ENCODE data around the gene BANF2. TPM values are rescaled to one million over a fixed set of nuclear protein-coding genes. Genes with fewer than 3 reads are reported as not detected.

Gene BANF2
- total RNA-seq, 1 donor from 2014 or later = not detected

GRCh38 chr20:17762243-17762872 is 62.6 kb downstream of the BANF2 start:
- no peak overlapping the region for H3K4me3 ChIP-seq (ENCODE audit: low read depth, low read length)
- no peak for TF ChIP-seq CTCF (IDR thresholded peaks at IDR 0.05; ENCODE audit: insufficient read depth, low read length, poor library complexity, severe bottlenecking)
- no peaks in the 10 kb centered on the region for H3K36me3 ChIP-seq (ENCODE audit: control insufficient read depth, insufficient read depth, low read length)
- H3K27me3 ChIP-seq (ENCODE audit: control insufficient read depth, insufficient read depth, low read length) = no peaks in the 10 kb centered on the region
- DNase-seq (ENCODE audit: low read depth) = no peak

DNA sequence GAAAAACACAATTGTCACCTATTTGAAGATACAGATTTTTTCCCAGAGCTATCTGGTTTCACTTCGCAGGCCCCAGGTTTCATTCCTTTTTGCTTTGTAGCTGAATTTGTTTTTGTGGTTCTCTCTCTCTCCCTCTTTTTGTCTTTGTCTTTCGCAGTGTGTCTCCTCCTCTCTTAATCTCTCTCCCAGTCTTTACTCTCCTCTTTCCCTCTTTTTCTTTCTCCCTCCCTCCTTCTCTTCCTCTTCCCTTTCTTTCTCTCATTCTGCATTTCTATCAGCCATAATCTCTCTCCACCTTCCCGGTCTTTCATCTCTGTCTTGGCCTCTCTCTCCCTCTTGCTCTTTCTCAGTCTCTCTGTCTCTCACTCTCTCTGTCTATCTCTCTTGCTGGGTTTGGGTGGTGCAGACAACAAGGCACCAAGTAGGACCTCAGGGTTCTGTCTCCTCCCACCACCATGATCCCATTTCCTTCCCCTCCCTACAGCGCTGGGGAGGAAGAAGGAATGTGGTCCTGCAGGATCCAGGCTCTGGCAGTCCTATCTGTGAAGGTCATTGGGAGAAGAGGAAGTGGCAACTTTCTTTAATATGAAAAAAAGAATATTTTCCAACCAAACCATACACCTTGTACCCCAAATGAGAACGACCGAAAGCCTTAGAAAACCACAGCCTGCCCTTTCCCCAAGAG is 63.2 kb downstream of the BANF2 start:
- Histone ChIP-seq H3K36me3 (ENCODE audit: control insufficient read depth, insufficient read depth, low read length) (no peaks in the 10 kb centered on the region), H3K27me3 (ENCODE audit: control insufficient read depth, insufficient read depth, low read length) (no peaks in the 10 kb centered on the region), H3K4me3 (ENCODE audit: low read depth, low read length) (no peak overlapping the region)
- TF ChIP-seq CTCF (IDR thresholded peaks at IDR 0.05; ENCODE audit: insufficient read depth, low read length, poor library complexity, severe bottlenecking) = no peak
- DNase-seq (ENCODE audit: low read depth) = no peak

DNA sequence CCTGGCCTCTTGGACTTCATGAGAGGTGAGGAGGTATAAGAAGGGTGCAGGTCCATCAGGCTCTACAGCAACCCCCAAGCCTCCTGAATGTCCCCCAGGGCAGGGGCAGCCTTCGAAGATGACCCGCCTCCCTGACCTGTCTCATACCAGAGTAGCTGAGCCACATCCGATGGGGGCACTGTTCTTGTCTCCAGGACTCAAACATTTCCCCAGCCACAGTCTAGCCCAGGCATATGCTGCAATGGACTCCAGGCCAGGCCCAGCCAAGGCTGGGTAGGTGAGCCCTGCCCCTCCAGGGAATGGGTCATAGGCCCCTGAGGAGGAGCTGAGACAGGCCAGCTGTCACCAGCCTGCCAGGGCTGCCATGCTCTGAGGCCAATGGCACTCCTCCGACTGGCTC is 65.3 kb downstream of the BANF2 start:
- no peaks in the 10 kb centered on the region for H3K27me3 ChIP-seq (ENCODE audit: control insufficient read depth, insufficient read depth, low read length)
- no peak overlapping the region for H3K4me3 ChIP-seq (ENCODE audit: low read depth, low read length)
- no peak for DNase-seq (ENCODE audit: low read depth)
- TF ChIP-seq CTCF (IDR thresholded peaks at IDR 0.05; ENCODE audit: insufficient read depth, low read length, poor library complexity, severe bottlenecking) = no peak
- no peaks in the 10 kb centered on the region for H3K36me3 ChIP-seq (ENCODE audit: control insufficient read depth, insufficient read depth, low read length)

DNA sequence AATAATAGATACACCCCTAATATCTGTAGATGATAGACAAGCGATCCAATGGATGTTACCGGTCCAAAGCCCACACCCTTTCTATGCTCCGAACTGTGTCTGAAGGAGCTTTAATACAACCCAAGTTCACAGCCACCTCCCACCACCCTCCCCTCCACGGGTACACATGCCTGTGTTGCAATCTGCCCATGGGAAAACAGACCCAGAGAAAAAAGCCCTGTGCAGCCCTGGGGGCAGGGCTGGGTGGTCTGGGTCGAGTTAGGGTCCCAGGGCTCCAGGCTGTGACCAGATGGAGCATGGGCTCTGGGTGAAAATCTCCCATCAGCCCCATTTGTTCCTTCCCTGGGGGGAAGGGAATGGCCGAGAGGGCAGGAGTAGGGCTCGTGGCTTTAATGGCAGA is 65.8 kb downstream of the BANF2 start:
- TF ChIP-seq CTCF (IDR thresholded peaks at IDR 0.05; ENCODE audit: insufficient read depth, low read length, poor library complexity, severe bottlenecking) = no peak
- DNase-seq (ENCODE audit: low read depth) = no peak
- Histone ChIP-seq H3K36me3 (ENCODE audit: control insufficient read depth, insufficient read depth, low read length) (no peaks in the 10 kb centered on the region), H3K27me3 (ENCODE audit: control insufficient read depth, insufficient read depth, low read length) (no peaks in the 10 kb centered on the region), H3K4me3 (ENCODE audit: low read depth, low read length) (no peak overlapping the region)

- Histone ChIP-seq H3K4me3 (ENCODE audit: low read depth, low read length) (no peak overlapping the region), H3K27me3 (ENCODE audit: control insufficient read depth, insufficient read depth, low read length) (no peaks in the 10 kb centered on the region), H3K36me3 (ENCODE audit: control insufficient read depth, insufficient read depth, low read length) (no peaks in the 10 kb centered on the region)
- no peak for DNase-seq (ENCODE audit: low read depth)
- TF ChIP-seq CTCF (IDR thresholded peaks at IDR 0.05; ENCODE audit: insufficient read depth, low read length, poor library complexity, severe bottlenecking) = no peak
Observed at GRCh38 chr20:17766226-17766625, 66.5 kb downstream of the BANF2 start.

- peaks cover 3% of the 10 kb centered on the region for H3K27me3 ChIP-seq (ENCODE audit: control insufficient read depth, insufficient read depth, low read length)
- no peak for DNase-seq (ENCODE audit: low read depth)
- no peak for TF ChIP-seq CTCF (IDR thresholded peaks at IDR 0.05; ENCODE audit: insufficient read depth, low read length, poor library complexity, severe bottlenecking)
- H3K36me3 ChIP-seq (ENCODE audit: control insufficient read depth, insufficient read depth, low read length) = no peaks in the 10 kb centered on the region
- no peak overlapping the region for H3K4me3 ChIP-seq (ENCODE audit: low read depth, low read length)
Observed at GRCh38 chr20:17767624-17768023, 67.9 kb downstream of the BANF2 start.

Measured in kidney epithelial cell (primary cell).